Measurements from ENCODE around the gene MCM6.
"Not testable (repeated sequence)": the region's sequence is repeated elsewhere in the genome, so short reads cannot be mapped to it uniquely, and the experiment has no call there.

MCM6 gene

DNA sequence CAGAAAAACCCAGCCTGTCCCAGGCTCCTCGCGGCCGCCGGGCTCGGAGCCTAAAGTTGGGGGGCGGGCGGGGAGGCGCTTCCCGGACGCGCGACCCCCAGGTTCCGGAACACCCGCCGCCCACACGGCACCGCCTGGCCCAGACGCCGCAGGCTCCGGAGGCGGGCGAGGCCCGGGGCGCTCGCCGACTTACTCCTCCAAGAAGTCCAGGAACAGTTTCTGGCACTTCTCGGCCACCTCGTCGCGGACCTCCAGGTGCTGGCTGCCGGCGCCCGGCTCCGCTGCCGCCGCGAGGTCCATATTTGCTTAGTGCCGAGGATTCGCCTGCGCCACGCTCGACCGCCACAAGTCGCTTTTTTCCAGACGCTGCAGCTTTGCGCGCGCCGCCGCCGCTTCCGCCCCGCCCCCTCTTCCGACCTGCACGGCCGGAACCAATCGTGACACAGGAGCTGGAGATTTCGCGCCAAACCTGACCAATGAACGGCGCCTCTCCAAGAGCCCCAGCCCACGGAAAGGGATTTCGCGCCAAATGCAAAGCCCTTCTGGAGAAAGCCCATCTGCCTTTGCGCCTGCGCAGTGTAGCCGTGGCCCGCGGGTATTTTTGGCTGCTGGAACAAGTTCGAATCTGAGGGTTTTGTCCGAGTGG, at the start of gene MCM6:
MCM6 (minus strand) TSS at position 378 of the 646 bp plus-strand sequence; CDS start at position 300, 78 bp downstream.
- FAIRE-seq = peak; percentile 99

DNA sequence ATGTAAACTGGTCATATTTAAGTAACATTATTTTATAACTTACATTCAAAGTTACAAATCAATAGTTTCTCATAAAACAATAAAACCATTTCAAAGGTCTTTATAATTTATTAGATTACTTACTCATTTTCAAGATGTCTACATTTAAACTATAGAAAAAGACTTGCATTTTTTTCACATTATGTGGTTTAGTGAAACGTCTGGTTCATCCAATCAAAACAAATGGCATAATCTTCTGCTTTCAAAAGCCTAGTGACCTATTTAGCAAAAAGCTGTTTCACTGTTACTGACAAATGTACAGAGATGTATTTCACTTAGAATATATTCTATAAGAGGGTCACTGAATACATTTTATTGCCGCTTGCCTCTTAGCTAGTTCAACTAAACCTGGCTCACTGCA, 49.3 kb upstream of the MCM6 start:
- peak; percentile 41 for FAIRE-seq

- peak; percentile 98 for FAIRE-seq
Observed at GRCh38 chr2:135916207-135916606, 40.0 kb upstream of the MCM6 start.

GRCh38 chr2:135914485-135914884, 38.2 kb upstream of the MCM6 start:
- FAIRE-seq = peak; percentile 25

GRCh38 chr2:135913727-135914365, 37.6 kb upstream of the MCM6 start:
- peak; percentile 96 for FAIRE-seq

DNA sequence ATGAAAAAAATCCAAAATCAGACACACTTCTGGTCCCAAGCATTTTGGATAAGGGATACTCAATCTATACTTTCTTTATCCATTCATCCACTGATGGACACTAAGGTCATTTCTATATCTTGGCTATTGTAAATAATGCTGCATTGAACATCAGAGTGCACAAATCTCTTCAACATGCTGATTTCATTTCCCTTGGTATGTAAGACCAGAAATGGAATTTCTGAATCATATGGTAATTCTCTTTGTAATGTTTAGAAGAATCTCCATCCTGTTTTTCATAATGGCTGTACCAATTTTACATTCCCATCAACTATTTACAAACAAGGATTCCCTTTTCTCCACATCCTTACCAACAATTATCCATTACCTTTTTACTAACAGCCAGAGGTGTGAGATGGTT, 33.7 kb upstream of the MCM6 start:
- FAIRE-seq = no peak

DNA sequence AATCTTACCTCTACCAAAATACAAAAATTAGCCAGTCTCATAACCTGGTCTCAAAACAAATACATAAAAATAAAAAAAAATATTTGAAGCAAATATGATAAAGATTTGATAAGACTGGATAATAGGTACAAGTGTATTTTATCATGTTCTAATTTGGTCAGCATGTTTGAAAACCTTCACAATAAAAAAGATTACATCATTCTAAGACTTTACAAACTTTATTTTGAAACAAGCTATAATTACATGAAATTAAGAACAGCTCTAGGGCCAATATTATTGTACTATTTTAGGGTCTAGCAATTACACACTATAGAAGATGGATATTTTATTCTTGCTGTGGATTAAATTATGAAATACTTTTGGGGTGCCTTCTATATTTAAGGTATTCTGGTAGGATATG, 29.4 kb upstream of the MCM6 start:
- peak; percentile 29 for FAIRE-seq

DNA sequence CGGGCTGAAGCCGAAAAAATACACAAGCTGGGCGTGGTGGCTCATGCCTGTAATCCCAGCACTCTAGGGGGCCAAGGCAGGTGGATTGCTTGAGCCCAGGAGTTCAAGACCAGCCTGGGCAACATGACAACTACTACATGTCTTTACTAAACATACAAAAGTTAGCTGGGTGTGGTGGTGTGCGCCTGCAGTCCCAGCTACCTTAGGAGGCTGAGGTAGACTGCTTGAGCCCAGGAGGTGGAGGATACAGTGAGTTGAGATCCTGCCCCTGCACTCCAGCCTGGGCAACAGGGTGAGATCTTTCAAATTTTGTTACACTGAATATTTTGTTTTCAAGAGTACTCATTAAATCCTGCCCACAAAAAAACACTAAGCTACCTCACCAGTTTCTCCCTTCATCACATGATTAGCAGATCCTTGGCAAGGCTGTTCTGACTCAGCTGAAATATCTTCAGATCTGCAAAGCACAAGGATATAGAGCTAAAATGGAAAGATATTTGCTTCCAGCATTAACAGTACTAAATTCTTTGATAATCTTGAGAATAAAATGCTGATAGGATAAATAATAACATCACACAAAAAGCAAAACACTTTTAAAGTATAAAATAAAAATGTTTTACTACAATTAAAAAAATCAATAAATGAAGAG, 28.2 kb upstream of the MCM6 start:
- FAIRE-seq = no peak

DNA sequence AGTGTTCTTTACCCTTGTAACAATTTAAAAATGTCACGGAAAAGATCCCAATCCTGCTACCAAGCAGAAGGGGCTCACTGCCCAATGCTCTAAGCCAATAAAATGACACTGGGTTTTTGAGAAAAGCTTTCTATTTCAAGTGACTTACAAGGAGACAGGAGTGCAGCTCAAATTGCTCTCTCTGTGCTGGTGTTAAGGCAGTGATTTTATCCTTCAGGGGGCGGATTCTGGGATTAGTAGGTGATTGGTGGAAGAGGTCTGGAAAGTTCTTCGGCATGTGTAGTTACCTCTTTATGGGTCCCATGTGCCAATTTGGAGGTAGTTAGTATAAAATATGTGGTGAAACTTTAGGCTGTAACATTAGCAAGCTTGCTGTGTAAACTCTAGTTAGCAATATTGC, 27.4 kb upstream of the MCM6 start:
- FAIRE-seq = no peak

GRCh38 chr2:135899567-135899966, 23.3 kb upstream of the MCM6 start:
- no peak for FAIRE-seq

DNA sequence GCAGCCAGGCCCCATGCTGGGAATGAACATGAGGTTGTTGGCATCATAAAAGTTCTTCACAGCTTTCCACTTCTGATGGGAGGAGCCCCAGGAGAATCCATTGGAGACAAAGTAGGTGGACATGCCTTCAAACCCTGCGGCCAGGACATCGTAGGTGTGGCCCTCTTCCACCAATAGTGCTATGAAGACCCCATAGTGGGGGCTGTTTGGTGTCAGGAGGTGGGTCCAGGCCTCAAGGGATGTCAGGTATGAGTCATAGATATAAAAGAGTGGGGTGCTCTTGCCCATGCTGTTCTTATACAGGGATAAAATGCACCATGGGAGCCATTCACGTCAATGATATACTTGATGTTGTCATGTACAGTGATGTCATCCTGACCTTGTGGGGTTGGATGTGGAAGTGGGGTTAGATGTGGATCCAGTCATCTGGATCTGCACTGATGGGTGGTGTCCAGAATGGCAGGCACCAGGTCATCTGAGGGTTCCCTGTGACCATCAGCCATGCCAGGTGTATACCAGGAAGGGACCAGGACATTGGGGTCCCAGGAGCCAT, 22.1 kb upstream of the MCM6 start:
- no peak for FAIRE-seq

DNA sequence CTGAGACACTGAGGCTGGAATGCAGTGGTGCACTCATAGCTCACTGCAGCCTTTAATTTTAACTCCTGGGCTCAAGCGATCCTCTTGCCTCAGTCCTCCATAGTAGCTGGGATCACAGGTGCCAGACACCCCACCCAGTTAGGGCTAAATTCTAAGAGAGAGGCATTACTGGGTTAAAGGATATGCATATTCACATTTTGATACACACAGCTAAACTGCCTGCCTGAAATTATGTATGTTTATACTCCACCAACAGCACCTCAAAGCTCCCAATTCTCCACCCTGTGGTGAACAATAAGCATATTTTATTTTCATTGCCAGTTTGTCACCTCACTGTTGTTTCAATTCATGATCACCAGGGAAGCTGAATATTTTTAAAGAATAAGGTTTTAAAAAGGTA, 18.7 kb upstream of the MCM6 start:
- no peak for FAIRE-seq

GRCh38 chr2:135893374-135893794, 17.1 kb upstream of the MCM6 start:
- FAIRE-seq = no peak

DNA sequence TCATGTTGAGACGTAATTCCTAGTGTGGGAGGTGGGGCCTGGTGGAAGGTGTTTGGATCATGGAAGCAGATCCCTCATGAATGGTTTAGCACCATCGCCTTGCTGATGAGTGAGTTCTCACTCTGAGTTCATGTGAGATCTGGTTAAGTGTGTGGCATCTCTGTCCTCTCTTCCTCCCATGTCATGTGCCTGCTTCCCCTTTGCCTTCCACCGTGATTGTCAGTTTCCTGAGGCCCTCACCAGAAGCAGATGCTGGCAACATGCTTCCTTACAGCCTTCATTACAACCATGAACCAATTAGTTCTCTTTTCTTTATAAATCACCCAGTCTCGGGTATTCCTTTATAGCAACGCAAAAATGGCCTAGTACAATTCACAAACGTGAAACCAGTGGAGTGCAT, 14.6 kb upstream of the MCM6 start:
- FAIRE-seq = no peak

DNA sequence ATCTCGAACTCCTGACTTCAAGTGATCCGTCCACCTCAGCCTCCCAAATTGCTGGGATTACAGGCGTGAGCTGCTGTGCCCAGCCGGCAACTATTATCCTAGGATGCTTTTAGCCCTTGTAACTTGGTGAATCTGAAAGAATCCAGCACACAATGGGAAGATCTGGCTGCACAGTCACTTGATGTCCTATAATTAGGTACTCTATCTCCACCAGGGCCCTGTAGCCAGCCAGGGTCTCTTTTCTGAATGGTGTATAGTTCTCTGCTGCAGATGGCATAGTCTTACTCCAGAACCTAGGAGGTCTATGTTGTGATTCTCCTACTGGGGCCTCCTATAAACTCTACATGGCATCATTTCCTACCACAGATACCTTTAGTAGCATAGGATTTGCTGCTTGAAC, 13.9 kb upstream of the MCM6 start:
- no peak for FAIRE-seq

DNA sequence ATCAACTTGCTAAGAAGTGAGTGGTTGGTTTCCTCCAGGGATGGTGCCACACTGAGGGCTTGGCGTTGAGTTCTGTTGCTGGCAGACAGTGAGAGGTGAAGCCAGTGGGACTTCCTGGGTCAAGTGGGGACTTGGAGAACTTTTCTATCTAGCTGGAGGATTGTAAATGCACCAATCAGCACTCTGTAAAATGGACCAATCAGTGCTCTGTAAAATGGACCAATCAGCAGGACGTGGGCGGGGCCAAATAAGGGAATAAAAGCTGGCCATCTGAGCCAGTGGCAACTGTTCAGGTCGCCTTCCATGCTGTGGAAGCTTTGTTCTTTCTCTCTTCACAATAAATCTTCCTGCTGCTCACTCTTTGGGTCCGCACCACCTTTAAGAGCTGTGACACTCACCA, 12.3 kb upstream of the MCM6 start:
- not testable (repeated sequence) for FAIRE-seq

- FAIRE-seq = no peak
Observed at GRCh38 chr2:135885709-135886108, 9.5 kb upstream of the MCM6 start.

- no peak for FAIRE-seq
Observed at GRCh38 chr2:135882415-135882814, 6.2 kb upstream of the MCM6 start.

DNA sequence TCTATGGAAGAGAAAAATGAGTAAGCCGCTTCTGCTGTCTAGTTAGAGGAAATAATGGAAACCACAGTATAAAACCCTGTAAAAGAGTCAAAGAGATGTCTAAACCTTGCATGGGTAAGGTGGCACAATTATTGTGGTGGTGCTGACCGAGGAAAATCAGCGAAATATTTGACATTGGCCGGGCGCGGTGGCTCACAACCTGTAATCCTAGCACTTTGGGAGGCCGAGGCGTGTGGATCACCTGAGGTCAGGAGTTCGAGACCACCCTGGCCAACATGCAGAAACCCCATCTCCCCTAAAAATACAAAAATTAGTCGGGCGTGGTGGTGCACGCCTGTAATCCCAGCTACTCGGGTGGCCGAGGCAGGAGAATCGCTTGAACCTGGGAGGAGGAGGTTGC, 527 bp upstream of the MCM6 start:
- FAIRE-seq = not testable (repeated sequence)

DNA sequence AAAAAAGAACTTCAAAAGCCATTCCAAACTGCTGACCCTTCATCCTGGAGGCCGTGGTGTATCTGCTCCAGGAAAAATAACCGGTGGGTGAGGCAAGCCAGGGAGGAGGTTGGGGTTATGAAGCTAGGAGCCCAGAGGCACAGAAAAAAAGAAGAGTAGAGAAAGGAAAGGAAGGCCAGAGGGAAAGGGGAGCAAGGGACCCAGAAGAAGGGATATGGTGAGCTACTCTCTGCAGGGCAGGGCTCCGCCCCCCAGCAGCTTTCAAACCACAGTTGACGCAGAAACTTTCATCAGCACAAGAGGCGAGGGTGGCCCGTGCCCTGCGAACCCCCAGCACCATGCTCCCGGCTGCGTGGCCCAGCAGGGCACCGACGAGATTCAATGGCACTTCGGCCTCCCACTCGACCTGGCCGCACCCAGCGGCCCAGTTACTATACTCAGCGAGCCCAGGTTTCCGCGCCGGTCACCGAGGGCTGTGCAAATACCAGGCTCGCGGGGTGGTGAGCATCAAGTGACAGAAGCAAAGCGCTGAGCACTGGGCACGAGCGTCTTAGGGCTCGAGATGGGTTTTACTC, 665 bp downstream of the MCM6 start:
- FAIRE-seq = no peak

DNA sequence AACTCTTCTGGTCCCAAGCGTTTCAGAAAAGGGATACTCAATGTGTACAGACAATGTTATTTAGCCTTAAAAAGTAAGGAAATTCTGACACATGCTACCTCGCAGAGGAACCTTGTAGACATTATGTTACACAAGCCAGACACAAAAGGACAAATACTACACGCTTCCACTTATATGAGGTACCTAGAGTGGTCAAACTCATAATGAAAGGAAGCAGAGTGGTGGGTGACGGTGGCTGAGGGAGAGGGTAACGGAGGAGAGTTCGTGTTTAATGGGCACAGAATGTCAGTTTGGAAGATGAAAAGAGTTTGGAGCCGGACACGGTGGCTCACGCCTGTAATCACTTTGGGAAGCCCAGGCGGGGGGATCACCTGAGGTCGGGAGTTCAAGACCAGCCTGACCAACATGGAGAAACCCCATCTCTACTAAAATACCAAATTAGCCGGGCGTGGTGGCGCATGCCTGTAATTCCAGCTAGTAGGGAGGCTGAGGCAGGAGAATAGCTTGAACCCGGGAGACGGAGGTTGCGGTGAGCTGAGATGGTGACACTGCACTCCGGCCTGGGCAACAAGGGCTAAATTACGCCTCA, 1.4 kb downstream of the MCM6 start:
- no peak for FAIRE-seq

DNA sequence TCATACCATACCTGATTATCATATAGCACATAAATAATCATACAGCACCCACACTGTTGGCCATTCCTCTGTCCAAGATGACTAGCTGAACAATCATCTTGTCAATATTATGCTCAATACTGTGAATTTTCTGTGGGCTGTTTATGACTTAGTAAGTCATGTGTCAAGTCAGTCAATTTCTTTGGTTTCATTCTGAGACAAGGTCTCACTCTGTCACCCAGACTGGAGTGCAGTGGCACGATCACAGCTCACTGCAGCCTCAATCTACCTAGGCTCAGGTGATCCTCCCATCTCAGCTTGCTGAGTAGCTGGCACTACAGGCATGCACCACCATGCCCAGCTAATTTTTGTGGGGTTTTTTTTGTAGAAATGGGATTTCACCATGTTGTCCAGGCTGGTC, 5.7 kb downstream of the MCM6 start:
- no peak for FAIRE-seq

- no peak for FAIRE-seq
Observed at GRCh38 chr2:135863233-135863632, 13.0 kb downstream of the MCM6 start.

Data from A204.1 (cell line).